Activated CD8-positive, alpha-beta memory T cell treated with anti-CD3 and anti-CD28 coated beads for 48 hours (primary cell): ENCODE results near the gene EPHB3.

Source experiments
- DNase-seq, 3 experiments: peaks; one replicate each; pipeline ENCODE4 v3.0.0-alpha.2; 2020; ENCODE audit warnings: low read depth in 2 of 3, low spot score in 2 of 3

EPHB3 gene

DNA sequence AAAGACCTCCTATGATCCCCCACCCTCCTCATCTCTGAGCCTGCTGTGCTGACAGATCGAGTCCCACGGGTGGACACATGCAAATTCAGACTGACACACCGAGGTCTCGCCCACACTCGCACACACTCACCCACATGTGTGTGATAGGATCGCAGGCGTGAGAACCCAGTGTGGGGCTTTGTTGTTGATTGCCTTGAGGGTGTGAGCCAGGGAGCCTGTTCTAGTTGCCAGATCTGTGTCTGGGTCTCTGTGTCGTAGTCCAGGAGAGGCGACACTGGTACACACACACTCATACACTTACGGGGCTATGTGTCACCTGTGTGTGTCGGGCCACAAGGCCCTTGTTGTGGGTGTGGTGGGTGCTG, 2.0 kb downstream of the EPHB3 start:
- DNase-seq = no peak

DNA sequence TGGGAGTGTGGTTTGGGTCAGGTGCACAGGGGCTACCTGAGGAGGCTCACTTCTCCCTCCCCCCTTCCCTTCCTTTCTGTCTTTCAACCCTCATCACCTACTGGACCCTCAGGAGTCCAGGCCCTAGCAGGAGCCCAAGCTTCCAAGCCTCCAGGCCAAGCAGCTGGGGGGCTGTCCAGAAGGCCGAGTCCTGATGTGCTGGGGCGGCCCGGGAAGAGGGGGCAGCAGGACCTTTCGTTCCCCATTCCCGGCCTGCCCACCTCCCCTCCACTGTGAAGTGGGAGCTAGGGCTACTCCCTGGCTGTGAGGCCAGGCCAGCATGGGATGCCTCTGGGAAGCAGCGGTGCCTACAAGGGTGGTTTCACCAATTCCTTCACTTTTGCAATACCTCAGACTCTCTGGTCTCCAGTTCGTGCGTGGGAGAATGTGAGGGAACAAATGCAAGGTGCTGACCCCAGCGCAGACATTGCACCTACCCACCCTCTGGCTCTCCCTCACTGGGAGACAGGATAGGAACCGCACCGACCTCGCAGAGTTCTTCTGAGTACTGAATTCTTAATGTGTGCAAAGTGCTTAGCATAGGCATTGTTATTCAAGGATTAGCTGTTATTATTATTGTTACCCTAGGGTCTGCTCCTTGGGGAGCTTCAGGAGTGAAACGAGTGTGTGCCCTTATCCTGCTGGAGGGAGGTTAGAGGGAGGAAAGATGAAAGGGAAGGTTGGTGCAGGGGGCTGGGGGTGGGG, 2.5 kb downstream of the EPHB3 start:
- no peak for DNase-seq

DNA sequence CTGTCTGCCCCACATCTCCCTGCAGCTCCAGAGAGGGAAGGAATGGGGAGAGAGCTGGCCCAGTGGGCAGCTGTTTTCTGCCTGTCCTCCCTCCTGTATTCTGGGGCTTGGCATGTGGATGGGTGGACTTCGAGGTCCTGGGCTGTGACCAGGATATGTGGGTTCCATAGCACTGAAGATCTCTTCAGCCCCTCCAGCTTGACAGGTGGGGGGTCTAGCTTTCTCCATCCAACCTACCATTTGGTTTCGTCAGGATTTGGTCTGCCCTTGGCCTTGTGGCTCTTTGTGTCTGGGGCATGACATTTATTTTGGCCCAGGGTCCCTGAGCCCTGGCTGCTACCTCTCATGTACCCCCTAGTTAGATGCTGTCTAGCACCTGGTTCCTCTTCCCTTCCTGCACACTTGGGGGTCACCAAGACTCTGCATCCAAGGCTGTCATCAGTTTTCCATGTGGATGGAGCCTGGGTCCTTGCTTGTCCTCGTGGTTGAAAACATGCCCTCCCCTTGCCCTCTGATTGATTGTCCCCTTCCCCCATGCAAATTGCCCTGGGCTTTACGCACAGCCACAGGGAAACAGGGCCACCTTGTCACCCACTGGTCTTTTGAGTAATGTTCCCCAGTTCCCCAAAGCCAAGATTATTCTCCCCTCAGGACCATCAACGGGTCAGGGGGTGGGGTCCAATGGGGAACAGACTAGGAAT, 3.2 kb downstream of the EPHB3 start:
- no peak for DNase-seq

DNA sequence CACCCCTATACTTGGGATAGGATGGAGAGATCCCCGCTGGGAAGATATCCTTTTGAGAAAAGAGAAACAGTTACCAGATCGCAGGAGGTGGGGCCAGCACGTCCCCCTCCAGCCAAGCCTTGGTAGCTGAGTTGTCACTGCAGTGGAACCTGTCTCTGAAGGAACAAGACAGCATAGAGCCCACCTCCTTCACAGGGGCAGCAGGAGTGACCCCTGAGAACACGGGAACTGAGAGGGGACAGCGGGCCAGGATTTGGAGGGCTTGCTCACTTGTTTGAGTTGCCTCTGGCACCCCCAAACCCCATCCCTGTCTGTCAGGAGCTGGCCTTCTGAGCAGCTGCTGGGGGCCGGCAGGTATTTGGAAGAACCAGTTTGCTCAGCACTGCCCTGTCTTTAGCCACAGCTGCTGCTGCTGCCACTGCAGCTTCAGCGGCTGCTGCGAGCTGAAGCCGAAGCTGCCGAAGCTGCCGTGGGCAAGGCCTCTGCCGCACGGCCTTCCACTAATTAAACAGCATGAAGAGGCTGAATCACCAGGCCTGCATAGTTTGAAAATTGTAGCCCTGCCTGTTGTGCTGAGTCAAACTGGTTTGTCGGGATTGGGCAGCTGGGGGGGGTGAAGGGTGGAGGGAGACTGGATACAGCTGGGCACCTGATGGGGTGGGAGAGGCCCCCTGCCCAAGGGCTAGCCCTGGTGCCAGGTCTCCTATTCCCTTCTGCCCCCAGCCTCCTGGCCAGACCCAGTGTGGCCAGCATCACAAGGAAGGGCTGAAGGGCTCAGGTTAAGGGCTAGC, 4.0 kb downstream of the EPHB3 start:
- no peak for DNase-seq

DNA sequence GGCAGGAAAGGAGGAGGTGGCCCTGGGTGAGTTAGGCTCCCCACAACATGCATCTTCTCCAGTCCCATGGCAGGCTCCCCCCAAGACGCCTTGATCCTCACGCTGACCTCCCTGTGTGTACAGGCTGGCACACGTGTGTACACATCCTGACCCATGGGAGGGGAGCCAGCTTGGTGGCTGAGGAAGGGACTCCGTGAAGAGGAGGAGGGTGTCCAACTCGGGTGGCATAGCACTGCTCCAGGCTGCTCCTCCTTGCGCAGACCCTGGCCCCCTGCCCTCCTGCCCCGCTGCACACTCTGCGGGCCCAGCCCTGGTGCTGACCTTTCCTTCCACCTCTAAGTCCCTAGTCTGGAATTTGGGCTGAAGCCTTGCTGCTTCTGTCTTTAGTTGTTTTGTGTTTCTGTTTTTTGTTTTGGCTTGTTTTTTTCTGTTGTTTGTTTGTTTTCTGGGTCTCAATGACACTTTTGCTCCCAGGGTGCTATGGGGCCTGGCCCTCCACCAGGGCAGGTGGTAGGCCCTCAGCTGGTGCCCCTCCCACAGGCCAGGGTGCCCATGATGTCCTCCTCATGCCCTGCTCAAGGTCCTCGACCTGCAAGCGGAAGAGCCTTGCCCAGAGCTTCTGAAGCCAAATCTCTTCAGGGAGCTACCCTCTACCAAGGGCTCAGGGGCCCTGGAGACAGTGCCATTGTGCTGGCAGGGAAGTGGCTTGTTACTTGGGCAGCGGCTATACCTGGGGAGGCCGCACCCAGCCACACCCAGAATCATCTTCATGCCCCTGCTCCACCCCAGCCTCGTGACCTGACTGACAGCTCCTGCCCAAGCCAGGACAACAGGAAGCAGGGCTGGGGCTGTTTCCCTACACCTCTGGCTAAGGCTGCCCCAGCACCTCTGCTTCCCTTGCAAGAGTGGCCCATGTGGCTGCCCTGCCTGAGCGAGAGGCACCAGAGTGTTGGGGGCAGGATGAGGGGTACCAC, 5.1 kb downstream of the EPHB3 start:
- no peak for DNase-seq

DNA sequence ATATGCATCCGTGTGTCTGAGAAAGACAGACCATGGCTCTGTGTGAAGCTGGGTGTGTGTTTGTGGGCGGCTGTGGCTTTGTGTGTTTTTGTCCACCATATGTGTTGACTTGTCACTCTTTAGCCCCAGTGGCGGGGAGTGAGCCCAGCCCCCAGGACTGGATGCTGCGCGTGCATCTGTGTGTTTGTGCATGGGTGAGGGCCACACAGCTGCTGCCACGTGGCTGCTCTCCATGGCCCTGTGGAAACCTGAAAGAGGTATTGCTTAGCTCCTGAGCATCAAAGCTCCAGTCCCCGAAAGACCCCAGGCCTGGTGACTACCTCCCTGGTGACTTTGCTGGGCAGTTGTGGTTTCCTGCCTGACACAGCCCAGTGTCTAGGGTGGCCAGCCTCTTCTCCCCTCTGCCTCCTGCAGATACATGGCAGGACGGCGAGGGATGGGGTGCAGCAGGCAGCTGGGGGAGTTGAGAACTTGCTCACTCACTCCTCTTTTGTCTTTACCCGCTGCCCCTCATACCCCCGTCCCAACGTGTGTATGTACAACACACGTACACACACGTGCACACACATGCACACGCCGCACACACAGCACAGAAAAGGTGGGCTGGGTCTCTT, 6.5 kb downstream of the EPHB3 start:
- DNase-seq = no peak

DNA sequence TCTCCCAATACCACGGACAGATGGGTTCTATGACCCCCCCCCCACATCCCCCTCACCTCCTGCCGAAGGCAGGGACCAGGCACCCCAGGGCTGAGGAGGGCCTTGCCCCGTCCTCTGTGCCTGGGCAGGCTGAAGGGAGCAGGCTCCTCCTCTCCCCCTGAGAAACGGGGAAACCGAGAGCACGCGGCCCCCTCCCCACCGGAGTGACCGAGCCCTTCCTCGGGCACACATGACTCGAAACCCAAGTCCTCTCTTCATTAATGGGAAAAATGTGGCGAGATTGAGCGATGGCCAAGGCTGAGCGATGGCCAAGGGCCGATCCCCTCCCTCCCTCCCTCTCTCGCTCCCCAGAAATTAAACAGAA, 7.0 kb downstream of the EPHB3 start:
- DNase-seq = no peak

DNA sequence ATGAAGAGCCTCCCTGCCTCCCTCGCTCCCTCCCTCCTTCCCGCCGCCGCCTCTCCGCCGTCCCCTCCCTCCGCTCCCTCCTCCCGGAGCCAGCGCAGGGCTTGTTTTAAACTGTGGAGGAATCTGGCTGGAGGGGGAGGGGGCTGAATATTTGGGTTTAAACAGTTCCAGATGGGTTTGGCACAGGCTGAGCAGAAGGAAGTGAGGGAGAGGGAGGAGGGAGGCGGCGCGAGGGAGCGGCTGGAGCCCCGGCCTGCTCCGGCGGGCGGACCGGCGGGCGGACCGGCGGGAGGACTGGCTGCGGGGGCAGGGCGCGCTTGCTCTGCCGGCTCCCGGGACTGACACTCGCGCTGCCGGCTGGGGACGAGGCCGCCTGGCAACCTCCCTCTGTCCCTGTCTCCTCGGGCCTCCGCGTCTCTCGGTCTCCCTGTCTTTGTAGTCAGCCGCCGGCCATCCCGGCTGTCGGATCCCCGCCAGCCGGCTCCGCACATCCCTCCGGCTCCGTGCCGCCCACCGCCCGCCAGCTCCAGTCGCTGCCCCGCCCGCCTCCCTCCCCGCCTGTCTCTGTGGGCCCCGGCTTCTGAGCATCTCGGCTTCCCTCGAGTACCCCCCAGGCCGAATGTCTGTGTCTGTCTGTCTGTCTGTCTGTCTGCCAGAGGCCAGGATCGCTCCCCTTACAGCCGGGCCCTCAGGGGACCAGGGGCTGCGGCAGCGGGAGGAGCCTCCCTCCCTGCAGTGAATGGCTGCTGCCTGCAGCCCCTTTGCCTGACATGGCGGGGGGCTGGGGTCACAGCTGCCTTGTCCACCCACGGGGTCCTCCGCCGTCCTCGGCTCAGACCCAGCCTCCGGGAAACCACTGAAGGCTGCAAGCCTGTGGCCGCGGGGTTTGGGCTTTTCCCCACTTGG, 7.6 kb downstream of the EPHB3 start:
- DNase-seq = no peak

DNA sequence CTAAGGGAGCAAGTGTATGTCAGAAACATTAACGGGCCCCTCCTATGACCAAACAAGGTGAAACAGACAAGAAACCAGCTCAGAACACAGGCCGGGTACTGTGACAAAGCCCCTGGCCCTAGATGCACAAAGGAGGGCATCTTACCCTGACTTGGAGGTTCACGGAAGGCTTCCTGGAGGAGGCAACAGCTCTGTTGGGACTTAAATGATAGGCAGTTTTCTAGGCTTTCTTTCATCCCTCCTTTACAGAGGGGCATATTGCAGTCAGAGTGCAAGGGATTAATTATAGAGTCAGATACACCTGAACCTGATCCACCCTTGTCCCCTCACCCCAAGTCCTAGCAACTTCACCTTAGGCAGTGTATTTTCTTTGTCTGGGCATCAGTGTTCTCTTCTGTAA, 8.4 kb downstream of the EPHB3 start:
- DNase-seq = no peak

DNA sequence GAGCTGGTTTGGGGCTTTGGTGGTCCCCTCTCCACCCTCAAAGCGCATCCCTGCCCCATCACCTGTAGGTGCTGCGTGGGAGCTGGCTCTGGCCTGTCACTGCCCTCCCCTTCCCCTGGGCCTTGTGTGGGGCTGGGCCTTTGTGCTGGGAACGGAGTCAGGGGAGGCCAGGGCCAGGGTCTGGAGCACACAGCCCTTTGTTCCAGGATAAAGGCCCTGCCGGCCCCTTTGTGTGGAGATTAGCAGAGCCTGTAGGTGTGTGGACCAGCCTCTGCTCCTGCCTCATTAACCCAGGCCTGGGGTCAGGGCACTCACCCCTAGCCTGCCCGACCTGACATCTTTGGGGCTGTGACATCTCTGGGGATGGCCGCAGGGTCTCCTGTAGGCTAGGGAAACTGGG, 8.9 kb downstream of the EPHB3 start:
- DNase-seq = no peak

DNA sequence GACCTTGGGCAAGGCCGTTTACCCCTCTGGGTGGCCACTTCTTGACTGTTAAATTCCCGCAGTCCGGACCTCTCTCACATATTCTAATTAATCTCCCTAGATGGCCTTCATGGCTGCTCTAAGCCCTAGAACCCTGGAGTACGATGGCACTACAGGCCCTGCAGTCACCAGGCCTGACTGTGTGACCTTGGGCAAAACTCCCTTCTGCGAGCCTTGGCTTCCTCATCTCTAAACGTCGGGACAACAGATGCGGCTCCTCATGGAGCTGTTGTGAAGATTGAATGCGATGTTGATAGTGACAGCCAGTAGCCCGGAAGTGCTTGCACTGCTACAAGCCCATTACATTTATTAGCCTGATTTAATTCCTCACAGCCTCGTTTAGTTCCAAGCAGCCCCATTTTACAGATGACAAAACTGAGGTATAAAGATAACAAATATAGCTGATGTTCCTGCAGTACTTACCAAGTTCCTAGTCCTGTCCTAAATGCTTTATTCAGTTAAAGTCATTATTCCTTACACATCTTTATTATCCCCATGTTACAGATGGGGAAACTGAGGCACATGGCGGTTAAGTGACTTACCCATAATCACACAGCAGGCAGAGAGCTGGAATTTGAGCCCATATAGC, 10.3 kb downstream of the EPHB3 start:
- DNase-seq = no peak

DNA sequence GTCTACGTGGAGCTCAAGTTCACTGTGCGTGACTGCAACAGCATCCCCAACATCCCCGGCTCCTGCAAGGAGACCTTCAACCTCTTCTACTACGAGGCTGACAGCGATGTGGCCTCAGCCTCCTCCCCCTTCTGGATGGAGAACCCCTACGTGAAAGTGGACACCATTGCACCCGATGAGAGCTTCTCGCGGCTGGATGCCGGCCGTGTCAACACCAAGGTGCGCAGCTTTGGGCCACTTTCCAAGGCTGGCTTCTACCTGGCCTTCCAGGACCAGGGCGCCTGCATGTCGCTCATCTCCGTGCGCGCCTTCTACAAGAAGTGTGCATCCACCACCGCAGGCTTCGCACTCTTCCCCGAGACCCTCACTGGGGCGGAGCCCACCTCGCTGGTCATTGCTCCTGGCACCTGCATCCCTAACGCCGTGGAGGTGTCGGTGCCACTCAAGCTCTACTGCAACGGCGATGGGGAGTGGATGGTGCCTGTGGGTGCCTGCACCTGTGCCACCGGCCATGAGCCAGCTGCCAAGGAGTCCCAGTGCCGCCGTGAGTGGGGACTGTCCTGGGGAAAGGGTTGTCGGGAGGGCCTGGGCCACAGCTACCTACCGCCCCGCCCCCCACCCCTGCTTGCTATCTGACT, 11.2 kb downstream of the EPHB3 start:
- no peak for DNase-seq

DNA sequence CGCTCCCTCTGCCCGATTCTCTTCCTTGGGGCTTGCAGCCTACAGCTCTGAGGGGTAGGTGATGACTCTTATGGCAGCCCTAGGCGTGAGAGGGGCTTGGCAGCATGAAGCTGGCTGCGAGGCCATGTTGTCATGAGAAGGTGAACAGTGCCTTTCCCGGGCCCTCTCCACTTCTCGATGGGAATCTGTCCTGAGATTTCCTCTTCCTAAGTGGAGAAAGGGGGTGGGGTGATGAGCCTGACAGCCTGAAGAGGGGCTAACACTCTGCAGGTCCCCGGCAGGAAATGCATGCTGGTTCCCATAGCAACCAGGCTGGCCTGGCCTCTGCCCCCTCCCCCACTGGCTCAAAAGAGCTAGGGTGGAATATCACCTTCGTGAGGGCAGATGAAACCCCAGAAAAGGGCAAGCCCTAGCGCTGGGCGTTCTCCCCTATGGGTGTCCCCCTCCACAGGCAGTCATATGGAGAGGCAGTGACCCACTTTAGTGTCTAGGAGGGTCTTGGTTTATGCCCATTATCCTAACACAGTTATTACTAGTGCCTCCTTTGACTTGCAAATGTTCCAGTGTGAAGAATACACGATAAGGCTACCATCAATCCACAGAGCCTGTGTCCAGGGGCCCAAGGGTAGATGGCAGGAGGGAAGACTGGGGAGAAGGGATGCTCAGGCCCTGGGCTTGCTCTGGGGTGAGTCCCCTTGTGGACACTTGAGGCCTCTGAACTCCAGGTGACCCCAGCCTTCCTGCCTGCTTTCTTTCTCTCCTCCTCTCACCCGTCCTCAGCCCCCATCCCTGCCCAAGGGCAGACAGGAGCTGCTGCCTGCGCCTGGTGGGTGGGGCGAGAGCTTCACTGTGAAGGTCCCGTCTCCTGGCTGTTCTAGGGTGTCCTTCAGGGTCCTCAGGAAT, 13.2 kb downstream of the EPHB3 start:
- DNase-seq = no peak

DNA sequence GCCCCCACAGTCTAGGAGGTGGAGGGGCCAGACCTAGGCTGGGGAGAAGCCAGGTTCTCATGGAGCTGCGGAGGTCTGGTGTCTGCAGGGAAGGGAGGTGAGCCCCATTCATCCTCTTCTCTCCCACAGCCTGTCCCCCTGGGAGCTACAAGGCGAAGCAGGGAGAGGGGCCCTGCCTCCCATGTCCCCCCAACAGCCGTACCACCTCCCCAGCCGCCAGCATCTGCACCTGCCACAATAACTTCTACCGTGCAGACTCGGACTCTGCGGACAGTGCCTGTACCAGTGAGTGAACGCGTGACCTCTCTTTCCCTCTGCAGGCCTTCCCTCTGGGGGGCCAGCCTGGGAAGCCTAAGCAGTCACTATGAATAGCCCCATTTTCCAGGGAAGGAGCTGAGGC, 14.1 kb downstream of the EPHB3 start:
- no peak for DNase-seq

DNA sequence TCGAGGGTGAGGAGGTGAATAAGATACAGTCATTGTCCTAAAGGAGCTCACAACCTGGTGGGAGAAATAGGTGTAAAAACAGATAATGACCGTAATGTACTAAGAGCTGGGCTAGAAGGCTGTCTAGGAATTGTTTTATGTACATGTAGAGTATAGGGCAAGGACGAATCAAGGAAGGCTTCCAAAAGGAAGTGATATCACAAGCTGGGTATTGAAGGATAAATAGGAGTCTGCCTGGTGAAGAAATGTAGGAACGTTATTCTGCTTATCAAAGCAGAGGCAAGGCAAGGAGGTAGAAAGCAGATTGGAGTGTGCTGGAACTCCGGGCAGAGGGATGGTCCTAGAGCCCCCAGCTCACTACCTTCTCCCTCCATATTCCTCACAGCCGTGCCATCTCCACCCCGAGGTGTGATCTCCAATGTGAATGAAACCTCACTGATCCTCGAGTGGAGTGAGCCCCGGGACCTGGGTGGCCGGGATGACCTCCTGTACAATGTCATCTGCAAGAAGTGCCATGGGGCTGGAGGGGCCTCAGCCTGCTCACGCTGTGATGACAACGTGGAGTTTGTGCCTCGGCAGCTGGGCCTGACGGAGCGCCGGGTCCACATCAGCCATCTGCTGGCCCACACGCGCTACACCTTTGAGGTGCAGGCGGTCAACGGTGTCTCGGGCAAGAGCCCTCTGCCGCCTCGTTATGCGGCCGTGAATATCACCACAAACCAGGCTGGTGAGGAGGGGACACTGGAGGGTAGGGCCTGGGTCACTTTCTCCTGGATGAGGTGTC, 15.1 kb downstream of the EPHB3 start:
- no peak for DNase-seq

DNA sequence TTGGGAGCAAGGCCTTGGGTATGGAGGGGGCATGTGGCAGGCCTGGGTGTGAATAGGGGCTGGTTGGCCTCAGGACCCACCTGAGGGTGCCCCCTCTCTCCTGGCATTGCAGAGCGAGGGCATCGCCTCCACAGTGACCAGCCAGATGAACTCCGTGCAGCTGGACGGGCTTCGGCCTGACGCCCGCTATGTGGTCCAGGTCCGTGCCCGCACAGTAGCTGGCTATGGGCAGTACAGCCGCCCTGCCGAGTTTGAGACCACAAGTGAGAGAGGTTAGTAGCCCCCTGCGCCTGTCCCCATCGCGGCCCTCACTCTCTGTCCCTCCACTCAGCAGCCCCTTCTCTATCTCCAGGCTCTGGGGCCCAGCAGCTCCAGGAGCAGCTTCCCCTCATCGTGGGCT, 16.0 kb downstream of the EPHB3 start:
- DNase-seq = no peak

DNA sequence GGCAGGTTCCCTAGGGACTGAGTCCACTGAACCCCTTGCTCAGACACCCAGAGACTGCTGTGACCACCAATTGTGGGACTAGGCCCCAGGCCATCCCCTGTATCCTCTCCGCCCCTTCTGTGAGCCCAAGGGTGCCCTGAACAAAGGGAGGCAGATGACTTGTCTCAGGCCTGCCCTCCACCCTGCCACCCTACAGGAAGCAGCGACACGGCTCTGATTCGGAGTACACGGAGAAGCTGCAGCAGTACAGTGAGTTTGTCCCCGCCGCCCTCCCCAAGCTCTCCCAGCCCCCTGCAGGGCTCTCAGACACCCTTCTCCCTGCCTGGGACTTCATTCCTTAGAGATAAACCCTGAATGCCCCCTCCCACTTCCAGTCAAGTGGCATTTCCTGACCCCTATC, 16.6 kb downstream of the EPHB3 start:
- no peak for DNase-seq
